Measurements from ENCODE around the gene ITPKC. TPM values are rescaled to one million over a fixed set of nuclear protein-coding genes. Genes with fewer than 3 reads are reported as not detected.

ITPKC gene
- polyA plus RNA-seq, 1 of the 3 experiments (the other 2 are of a cell fraction): 6.3 TPM

- no peaks in the 10 kb centered on the region for H3K27me3 ChIP-seq (ENCODE audit: insufficient read depth)
- H3K9me3 ChIP-seq: no peaks in the 10 kb centered on the region
- peaks cover 5% of the 10 kb centered on the region for H3F3A ChIP-seq (replicated peaks; ENCODE audit: insufficient read depth)
- H3K9ac ChIP-seq: no peak overlapping the region
- peaks cover 26% of the 10 kb centered on the region for H4K20me1 ChIP-seq (ENCODE audit: insufficient read depth)
- peak overlapping the region; percentile 99; the same call in 1 of the 2 replicates for H3K4me2 ChIP-seq
- POLR2A ChIA-PET: no interaction called here
- H3K4me1 ChIP-seq (ENCODE audit: control insufficient read depth in 1 of 2, insufficient read depth in 2 of 2, low read depth in 1 of 2, low read length in 1 of 2): peaks cover 9 to 28% of the 10 kb centered on the region in 2 experiments; a peak in 2 of 4 replicates
- H3K27ac ChIP-seq (ENCODE audit: low read depth in 2 of 2, low read length in 1 of 2): no peak overlapping the region
- DNase-seq: no peak
- H3K9me2 ChIP-seq: no peaks in the 10 kb centered on the region
- CTCF ChIA-PET: no interaction called here
- H2AFZ ChIP-seq (ENCODE audit: low read depth): no peak overlapping the region
- peaks cover 17 to 18% of the 10 kb centered on the region in 2 experiments for H3K36me3 ChIP-seq (replicated peaks in 1 of 2; ENCODE audit: control insufficient read depth in 1 of 2, insufficient read depth in 2 of 2, low read length in 1 of 2)
- no peak for TF ChIP-seq MEF2A (IDR thresholded peaks at IDR 0.05; ENCODE audit: borderline replicate concordance, low read depth)
- no peak for TF ChIP-seq USF2 (IDR thresholded peaks at IDR 0.05; ENCODE audit: borderline replicate concordance, low read depth, low read length)
- no peak for TF ChIP-seq RFX5 (IDR thresholded peaks at IDR 0.05; ENCODE audit: low read length)
- TF ChIP-seq RAD21 (IDR thresholded peaks at IDR 0.05; ENCODE audit: low read length): no peak
- TF ChIP-seq IRF3 (IDR thresholded peaks at IDR 0.05; ENCODE audit: low read depth, low read length): no peak
- TF ChIP-seq POLR2AphosphoS5 (IDR thresholded peaks at IDR 0.05; ENCODE audit: low read depth, low read length): no peak
- no peak for TF ChIP-seq USF1 (IDR thresholded peaks at IDR 0.05; ENCODE audit: borderline replicate concordance, low read depth)
- TF ChIP-seq FOXM1 (IDR thresholded peaks at IDR 0.05; ENCODE audit: low read depth): no peak
- H3K4me3 ChIP-seq (ENCODE audit: low read depth in 2 of 2, low read length in 1 of 2): no peak overlapping the region
- 91% methylated on average over 12 of the region's 12 CpGs for WGBS (ENCODE audit: low lambda C conversion rate)
- H3K79me2 ChIP-seq (ENCODE audit: insufficient read depth): peaks cover 36% of the 10 kb centered on the region
These were observed 29.3 kb upstream of the ITPKC start for GRCh38 chr19:40687525-40688016.

GRCh38 chr19:40688309-40688708 is 28.6 kb upstream of the ITPKC start:
- Histone ChIP-seq H3K27ac (ENCODE audit: low read depth in 2 of 2, low read length in 1 of 2) (no peak overlapping the region), H3K9ac (peak overlapping the region; percentile 88), H3K79me2 (ENCODE audit: insufficient read depth) (peaks cover 36% of the 10 kb centered on the region), H3K36me3 (replicated peaks in 1 of 2; ENCODE audit: control insufficient read depth in 1 of 2, insufficient read depth in 2 of 2, low read length in 1 of 2) (peaks cover 11 to 12% of the 10 kb centered on the region in 2 experiments), H3K27me3 (ENCODE audit: insufficient read depth) (no peaks in the 10 kb centered on the region), H3K4me3 (ENCODE audit: low read depth in 2 of 2, low read length in 1 of 2) (peak overlapping the region in 1 of 2 experiments; percentile 71; a peak in 2 of 4 replicates), H3K4me1 (ENCODE audit: control insufficient read depth in 1 of 2, insufficient read depth in 2 of 2, low read depth in 1 of 2, low read length in 1 of 2) (peaks cover 9 to 28% of the 10 kb centered on the region in 2 experiments; a peak in 2 of 4 replicates), H2AFZ (ENCODE audit: low read depth) (no peak overlapping the region), H3K9me3 (no peaks in the 10 kb centered on the region), H4K20me1 (ENCODE audit: insufficient read depth) (peaks cover 26% of the 10 kb centered on the region), H3K4me2 (peak overlapping the region; percentile 99), H3F3A (replicated peaks; ENCODE audit: insufficient read depth) (peaks cover 6% of the 10 kb centered on the region), H3K9me2 (no peaks in the 10 kb centered on the region)
- no peak for DNase-seq
- POLR2A ChIA-PET: no interaction called here
- CTCF ChIA-PET: no interaction called here
- 100% methylated on average over 1 of the region's 1 CpG for WGBS (ENCODE audit: low lambda C conversion rate)
- TF ChIP-seq RAD21 (IDR thresholded peaks at IDR 0.05; ENCODE audit: low read length) (no peak), RFX5 (IDR thresholded peaks at IDR 0.05; ENCODE audit: low read length) (no peak), TAF1 (IDR thresholded peaks at IDR 0.05; ENCODE audit: borderline replicate concordance, low read depth, low read length) (no peak), MAX (IDR thresholded peaks at IDR 0.05; ENCODE audit: low read depth) (no peak), GATA2 (CRISPR knock-in tag; IDR thresholded peaks at IDR 0.05) (no peak), GABPA (IDR thresholded peaks at IDR 0.05; ENCODE audit: low read depth) (no peak), CHD2 (IDR thresholded peaks at IDR 0.05; ENCODE audit: low read length, partially characterized antibody) (no peak), FOXJ3 (CRISPR knock-in tag; IDR thresholded peaks at IDR 0.05) (no peak), RXRA (IDR thresholded peaks at IDR 0.05; ENCODE audit: borderline replicate concordance, low read depth) (no peak), EZH2phosphoT487 (IDR thresholded peaks at IDR 0.05; ENCODE audit: borderline replicate concordance, low read depth) (no peak), FOSL2 (IDR thresholded peaks at IDR 0.05; ENCODE audit: borderline replicate concordance, low read depth) (no peak)

All from SK-N-SH (cell line).